Left ventricle myocardium superior (tissue), 1 donor: ENCODE results near the gene SLC12A1. TPM values are rescaled to one million over a fixed set of nuclear protein-coding genes. Genes with fewer than 3 reads are reported as not detected.

Experiments used
- ATAC-seq: fragments of 200-7000 bp; cut with Tn5 transposase; one replicate; pipeline ENCODE4 v1.9.1; 2020; ENCODE audit warnings: mild to moderate bottlenecking, moderate library complexity
- DNase-seq: peaks from one replicate; pipeline ENCODE4 v3.0.0-alpha.2; 2020
- intact Hi-C: fragments of 100-400 bp; cut with micrococcal nuclease; formaldehyde crosslinking; loops from one replicate; pipeline ENCODE4 v1.11.0; 2022
- total RNA-seq: library from RNA; stranded (reverse); fragmentation: NEBNext Ultra II Directional; extraction: Animal tissue kit (Norgen Biotek cat#: 25700); gene quantifications from one replicate; pipeline ENCODE4 v1.2.1, GENCODE V29; 2021
- donor health status: DM: no; HTN: yes; CAD: no; lungs with severe emphysema.

The SLC12A1 gene
- total RNA-seq, 1 donor from 2014 or later = not detected

DNA sequence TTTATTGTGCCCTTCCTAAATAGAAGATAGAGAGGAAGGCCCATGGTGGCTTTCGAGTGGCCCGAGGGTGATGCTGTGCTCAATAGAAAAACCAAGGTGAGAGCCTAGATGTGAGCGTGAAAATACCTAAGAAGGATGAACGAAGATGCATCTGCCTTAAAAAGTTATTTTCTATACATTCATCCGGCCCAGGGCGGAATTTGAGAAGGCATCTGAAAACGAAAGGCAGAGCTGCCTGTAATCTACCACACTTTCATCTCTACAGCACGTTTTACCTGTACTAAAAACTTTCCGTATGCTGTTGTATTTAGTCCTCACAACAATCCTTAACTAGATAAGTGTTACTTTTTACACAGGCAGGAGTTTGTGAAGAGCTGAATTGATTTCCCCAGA is 126.5 kb downstream of the SLC12A1 start:
- no peak for DNase-seq
- intact Hi-C loops = no loop called here
- ATAC-seq = no peak

DNA sequence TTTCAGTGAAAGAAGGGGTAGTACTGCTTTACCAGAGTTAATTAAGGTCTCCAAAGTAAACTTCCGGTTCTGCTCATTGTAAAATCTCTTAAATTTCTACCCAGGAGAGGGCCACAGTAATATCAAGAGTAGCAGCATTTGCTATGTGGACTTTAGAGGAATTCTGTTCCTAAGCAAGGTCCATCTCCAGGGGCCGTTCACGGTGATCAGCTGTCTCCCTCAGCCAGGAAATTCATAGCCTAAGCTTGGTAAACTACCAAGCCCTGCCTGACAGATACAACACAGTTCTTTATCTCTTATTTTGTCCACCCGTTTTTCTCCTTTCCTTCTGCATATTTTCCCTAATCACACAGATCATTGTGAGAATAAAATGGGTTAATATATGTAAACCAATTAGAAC is 127.4 kb downstream of the SLC12A1 start:
- ATAC-seq = no peak
- intact Hi-C loops = no loop called here
- no peak for DNase-seq

DNA sequence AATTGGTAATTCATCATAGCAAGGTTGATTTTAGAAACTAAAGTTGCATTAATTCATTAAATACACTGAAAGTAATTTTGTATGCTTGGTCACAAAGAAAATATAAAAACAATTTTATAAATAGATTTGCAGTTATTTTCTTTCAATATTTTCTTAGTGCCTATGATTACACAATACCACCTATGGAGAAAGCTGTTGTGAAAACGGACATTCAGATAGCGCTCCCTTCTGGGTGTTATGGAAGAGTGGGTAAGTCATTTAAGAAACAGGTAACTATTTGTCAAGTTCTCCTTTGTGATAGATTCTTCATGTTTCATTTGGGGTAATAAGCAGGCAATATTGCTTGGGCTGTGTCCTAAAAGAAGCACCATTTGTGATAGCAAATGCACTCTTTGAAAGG is 128.2 kb downstream of the SLC12A1 start:
- DNase-seq = no peak
- ATAC-seq = no peak
- intact Hi-C loops = no loop called here

DNA sequence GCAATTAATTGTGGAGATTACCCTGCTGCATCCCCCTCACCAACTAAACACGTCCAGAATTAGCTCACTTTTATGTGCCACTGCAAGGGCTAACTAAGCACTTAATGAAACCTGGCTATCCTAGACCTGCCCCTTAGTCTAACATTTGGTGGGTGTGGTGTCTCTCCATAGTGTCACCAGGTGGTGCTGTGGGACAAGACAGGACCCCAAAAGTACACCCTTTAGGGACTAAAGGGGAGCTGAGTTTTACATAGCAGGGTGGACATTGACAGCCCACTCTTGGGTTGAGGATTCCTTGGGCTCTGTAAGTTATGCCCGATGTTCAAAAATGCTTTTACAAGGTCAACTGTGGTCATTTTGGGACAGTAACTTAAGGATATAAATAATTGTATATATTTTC is 130.8 kb downstream of the SLC12A1 start:
- intact Hi-C loops = no loop called here
- DNase-seq (no peak), ATAC-seq (no peak)

DNA sequence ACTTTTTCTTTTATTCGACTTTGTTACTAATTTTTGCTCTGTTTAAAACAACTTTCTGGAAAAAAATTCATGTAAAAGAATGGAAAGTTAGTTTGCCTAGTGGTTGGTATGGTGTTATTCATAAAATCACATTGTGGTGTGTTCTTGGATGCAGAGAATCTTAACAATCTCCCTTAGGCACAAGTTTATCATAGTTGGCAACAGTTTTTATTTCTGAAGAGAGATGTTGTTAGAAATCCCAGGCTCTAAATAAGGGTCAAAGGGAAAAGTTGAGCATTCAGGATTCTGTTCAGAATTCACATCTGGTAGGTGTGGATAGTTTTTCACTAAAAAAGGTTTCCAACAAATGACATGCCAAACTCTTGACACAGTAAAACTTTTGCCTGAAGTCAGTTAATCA is 131.5 kb downstream of the SLC12A1 start:
- intact Hi-C loops = no loop called here
- DNase-seq (no peak), ATAC-seq (no peak)

DNA sequence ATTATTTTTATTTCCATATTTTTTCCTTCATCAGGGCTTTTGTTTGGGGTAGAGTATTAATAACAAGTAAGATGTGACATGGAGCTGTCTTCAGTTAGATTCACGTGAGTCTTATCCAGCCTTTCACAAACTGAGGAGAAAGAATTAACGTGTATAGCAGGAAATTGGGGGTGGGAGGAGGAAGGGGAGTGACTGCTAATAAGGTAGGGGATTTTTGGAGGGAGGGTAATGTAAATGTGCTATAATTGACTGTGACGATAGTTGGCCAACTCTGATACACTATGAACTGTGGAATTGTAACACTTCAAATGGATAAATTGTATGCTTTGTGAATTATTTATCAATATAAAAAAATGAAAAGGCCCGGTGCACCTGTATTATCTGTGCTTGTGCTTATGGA is 134.0 kb downstream of the SLC12A1 start:
- no peak for ATAC-seq
- intact Hi-C loops = no loop called here

DNA sequence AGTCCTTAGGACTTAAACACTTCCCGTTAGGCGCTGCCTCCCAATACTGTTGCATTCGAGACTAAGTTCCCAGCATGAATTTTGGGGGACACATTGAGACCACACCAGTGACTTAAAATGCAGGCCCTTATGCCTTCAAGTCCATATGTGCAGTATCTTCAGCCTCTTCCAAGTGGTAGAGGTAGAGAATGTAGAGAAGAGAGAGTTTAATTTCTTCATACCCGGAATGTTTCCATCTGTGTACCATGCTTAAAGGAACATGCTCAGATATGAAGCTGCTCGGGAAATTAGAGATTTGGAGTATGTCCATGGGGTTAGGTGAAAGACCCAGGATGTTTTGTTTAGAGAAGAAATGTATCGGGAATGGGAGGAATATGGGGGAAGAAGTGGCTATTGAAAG is 137.8 kb downstream of the SLC12A1 start:
- intact Hi-C loops = no loop called here
- DNase-seq (no peak), ATAC-seq (no peak)

More for the DNA sequence above, 134.0 kb downstream of the SLC12A1 start:
- DNase-seq = no peak

DNA sequence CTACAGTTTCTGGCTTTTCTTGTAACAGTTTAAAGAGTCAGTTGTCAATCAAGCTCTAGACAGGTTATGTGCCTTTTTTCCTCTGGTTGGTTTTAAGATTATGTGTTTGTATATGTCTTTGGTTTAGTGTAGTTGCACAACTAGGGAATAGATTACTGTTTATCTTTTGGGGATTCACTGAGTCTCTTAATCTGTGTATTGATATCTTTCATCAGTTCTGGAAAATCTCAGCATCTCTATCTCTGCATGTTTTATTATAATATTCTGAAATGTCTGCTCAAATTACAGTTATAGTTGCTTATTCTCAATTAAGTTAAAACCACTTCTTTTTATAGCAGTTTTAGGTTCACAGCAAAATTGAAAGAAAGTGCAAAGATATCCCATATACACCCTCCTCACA is 139.4 kb downstream of the SLC12A1 start:
- ATAC-seq (no peak), DNase-seq (no peak)
- intact Hi-C loops = no loop called here

DNA sequence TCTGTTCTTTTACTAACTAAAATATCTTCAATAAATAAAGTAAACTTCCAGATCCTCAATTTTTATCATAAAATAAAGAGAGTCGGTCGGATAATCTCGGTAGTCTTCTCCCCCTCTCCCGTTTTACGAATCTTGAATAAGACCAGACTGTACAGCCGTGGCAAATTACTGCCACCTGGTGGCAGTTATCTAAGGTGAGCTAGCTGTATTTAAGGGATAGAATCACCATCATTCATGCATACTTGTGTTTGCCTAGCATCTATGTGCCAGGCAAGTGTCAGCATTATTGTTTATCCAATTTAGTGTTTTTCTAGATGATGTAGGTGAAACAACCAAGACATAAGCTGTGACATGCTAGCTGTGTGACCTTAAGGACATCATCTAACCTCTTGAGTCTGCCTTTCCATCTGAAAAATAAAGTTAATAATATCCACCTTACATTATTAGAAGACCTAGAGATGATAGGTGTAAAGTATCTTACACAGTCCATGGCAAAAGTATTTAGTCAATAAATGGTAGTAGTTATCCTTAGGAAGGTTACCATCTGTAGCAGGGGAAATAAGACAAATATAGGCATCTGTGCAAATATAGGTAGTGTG is 146.5 kb downstream of the SLC12A1 start:
- DNase-seq (no peak), ATAC-seq (peak; percentile 74)
- intact Hi-C loops = loop anchor here (10.0 kb wide), 1 partner anchor 442 kb away; no protein-coding TSS in a partner anchor

Other genes starting within 250 kb of the SLC12A1 start
- gene SLC24A5, start 85.3 kb upstream of the SLC12A1 start, total RNA-seq = not detected
- 6.9 TPM for gene MYEF2, start 28.0 kb upstream of the SLC12A1 start, total RNA-seq
- not detected for gene CTXN2, start 14.6 kb upstream of the SLC12A1 start, total RNA-seq
- 77.2 TPM for gene DUT, start 125.1 kb downstream of the SLC12A1 start, total RNA-seq